Measurements from ENCODE around the gene TCAIM. TPM values are rescaled to one million over a fixed set of nuclear protein-coding genes. Genes with fewer than 3 reads are reported as not detected.

Gene TCAIM
- total RNA-seq, 1 experiment from 2014 or later: 23.8 TPM

- Histone ChIP-seq H2BK15ac (ENCODE audit: low read depth, low read length) (no peak overlapping the region), H3K4me1 (ENCODE audit: insufficient read depth, low read length) (0 out of 2 replicates have a peak, but pooled peaks cover 3% of the 10 kb centered on the region), H3K27ac (ENCODE audit: insufficient read length, low read depth, low read length) (no peak overlapping the region), H3K9ac (ENCODE audit: extremely low read depth, insufficient read length, low read length) (no peak overlapping the region), H3K23ac (ENCODE audit: insufficient read length, low read depth, low read length) (no peak overlapping the region), H3K79me1 (ENCODE audit: insufficient read depth, low read depth, low read length, poor library complexity, severe bottlenecking) (peaks cover 2% of the 10 kb centered on the region), H3K79me2 (ENCODE audit: insufficient read depth, low read length) (no peaks in the 10 kb centered on the region), H2BK120ac (ENCODE audit: low read depth, low read length, poor library complexity, severe bottlenecking) (no peak overlapping the region), H3K23me2 (ENCODE audit: insufficient read length, low read depth, low read length, poor library complexity, severe bottlenecking) (no peaks in the 10 kb centered on the region), H4K5ac (ENCODE audit: insufficient read length, low read depth, low read length) (no peak overlapping the region), H3K4me2 (ENCODE audit: insufficient read depth, insufficient read length, low read length) (no peak overlapping the region), H3K27me3 (ENCODE audit: insufficient read depth, low read length) (no peaks in the 10 kb centered on the region), H3K9me3 (ENCODE audit: control insufficient read depth, low read depth, low read length) (no peaks in the 10 kb centered on the region), H3K14ac (ENCODE audit: insufficient read depth, low read length) (no peak overlapping the region), H3T11ph (ENCODE audit: low read length) (no peak overlapping the region), H2AK5ac (ENCODE audit: insufficient read length, low read length) (no peak overlapping the region), H4K8ac (replicated peaks; ENCODE audit: insufficient read length, low read depth, low read length) (no peak overlapping the region), H2BK12ac (ENCODE audit: insufficient read length, low read depth, low read length) (no peak overlapping the region), H3K4ac (ENCODE audit: low read depth, low read length) (no peak overlapping the region), H2AFZ (ENCODE audit: low read length) (no peak overlapping the region), H3K56ac (ENCODE audit: insufficient read length, low read depth, low read length) (no peak overlapping the region), H2BK20ac (ENCODE audit: low read depth, low read length, poor library complexity, severe bottlenecking) (no peak overlapping the region), H3K18ac (ENCODE audit: insufficient read length, low read depth, low read length) (no peak overlapping the region), H2BK5ac (ENCODE audit: insufficient read length, low read length) (no peak overlapping the region), H4K91ac (ENCODE audit: insufficient read length, low read depth, low read length) (no peak overlapping the region), H4K20me1 (ENCODE audit: control insufficient read depth, insufficient read depth, insufficient read length) (no peaks in the 10 kb centered on the region)
- whole genome bisulfite sequencing (ENCODE audit: extremely low coverage, insufficient read length, low lambda C conversion rate): 100% methylated on average over 1 of the region's 2 CpGs
- H3K27me3 Mint-ChIP-seq (ENCODE audit: low read depth): no peaks in the 10 kb centered on the region
- TF ChIP-seq CTCF (conservative IDR thresholded peaks at IDR 0.05): no peak
- peaks cover 0 to 11% (median 10%) of the 10 kb centered on the region in 3 experiments; a peak in 4 of 7 replicates for H3K36me3 Mint-ChIP-seq (ENCODE audit: insufficient read depth in 1 of 3, low read depth in 3 of 3)
- no peak overlapping the region for H3K4me3 Mint-ChIP-seq
- no peak for DNase-seq
- no peaks in the 10 kb centered on the region for H3K9me3 Mint-ChIP-seq
- H3K4me1 Mint-ChIP-seq: peaks cover 17 to 19% of the 10 kb centered on the region in 2 experiments
- no peak overlapping the region for H3K27ac Mint-ChIP-seq
Observed at GRCh38 chr3:44363591-44363990, 25.0 kb downstream of the TCAIM start.

Data from H9 (cell line).